GM12874 (cell line): ENCODE data around the gene SLC25A26.

Experiments
- CTCF ChIP-seq: IDR thresholded peaks from 2 replicates; pipeline ENCODE4 v1.5.1; 2011; ENCODE audit warnings: low read depth, mild to moderate bottlenecking, control low read depth, low read length, moderate library complexity; ENCODE audit not compliant: insufficient read depth

The SLC25A26 gene

GRCh38 chr3:66186545-66186944 lies 34.3 kb upstream of the SLC25A26 start:
- TF ChIP-seq CTCF = no peak

GRCh38 chr3:66195347-66195783 lies 25.4 kb upstream of the SLC25A26 start:
- TF ChIP-seq CTCF = no peak

- TF ChIP-seq CTCF = no peak
Observed at GRCh38 chr3:66196633-66197032, 24.2 kb upstream of the SLC25A26 start.

GRCh38 chr3:66198437-66199088 lies 22.2 kb upstream of the SLC25A26 start:
- no peak for TF ChIP-seq CTCF

- TF ChIP-seq CTCF = no peak
Observed at GRCh38 chr3:66199089-66199473, 21.7 kb upstream of the SLC25A26 start.

- no peak for TF ChIP-seq CTCF
Observed at GRCh38 chr3:66200147-66200546, 20.7 kb upstream of the SLC25A26 start.

- TF ChIP-seq CTCF = no peak
Observed at GRCh38 chr3:66200786-66201185, 20.0 kb upstream of the SLC25A26 start.
